Left ventricle myocardium superior (tissue), 1 donor: Measurements from ENCODE around the gene KMT2E. TPM values are rescaled to one million over a fixed set of nuclear protein-coding genes. Genes with fewer than 3 reads are reported as not detected.

ENCODE experiments used
- ATAC-seq: fragments of 200-7000 bp; cut with Tn5 transposase; one replicate; pipeline ENCODE4 v1.9.1; 2020; ENCODE audit warnings: mild to moderate bottlenecking, moderate library complexity
- DNase-seq: peaks from one replicate; pipeline ENCODE4 v3.0.0-alpha.2; 2020
- intact Hi-C: fragments of 100-400 bp; cut with micrococcal nuclease; formaldehyde crosslinking; loops from one replicate; pipeline ENCODE4 v1.11.0; 2022
- total RNA-seq: library from RNA; stranded (reverse); fragmentation: NEBNext Ultra II Directional; extraction: Animal tissue kit (Norgen Biotek cat#: 25700); gene quantifications from one replicate; pipeline ENCODE4 v1.2.1, GENCODE V29; 2021
- donor health status: DM: no; HTN: yes; CAD: no; lungs with severe emphysema.

Gene KMT2E
- total RNA-seq, 1 donor from 2014 or later: 35.9 TPM

GRCh38 chr7:105102557-105103352 lies 88.8 kb downstream of the KMT2E start:
- no peak for DNase-seq
- intact Hi-C loops: no loop called here
- ATAC-seq: no peak

GRCh38 chr7:105105579-105105978 lies 91.6 kb downstream of the KMT2E start:
- intact Hi-C loops: no loop called here
- ATAC-seq (no peak), DNase-seq (no peak)

GRCh38 chr7:105106473-105106872 lies 92.5 kb downstream of the KMT2E start:
- no peak for ATAC-seq
- no peak for DNase-seq
- intact Hi-C loops: no loop called here

GRCh38 chr7:105107458-105107857 lies 93.5 kb downstream of the KMT2E start:
- intact Hi-C loops: no loop called here
- ATAC-seq: no peak
- no peak for DNase-seq

GRCh38 chr7:105112440-105113418 lies 98.7 kb downstream of the KMT2E start:
- ATAC-seq: peak; percentile 47
- intact Hi-C loops: no loop called here

GRCh38 chr7:105118612-105119600 lies 104.9 kb downstream of the KMT2E start:
- no peak for ATAC-seq
- intact Hi-C loops: no loop called here

More at GRCh38 chr7:105112440-105113418, 98.7 kb downstream of the KMT2E start:
- no peak for DNase-seq

GRCh38 chr7:105122619-105123018 lies 108.6 kb downstream of the KMT2E start:
- ATAC-seq (no peak), DNase-seq (no peak)
- intact Hi-C loops: no loop called here

More at GRCh38 chr7:105118612-105119600, 104.9 kb downstream of the KMT2E start:
- no peak for DNase-seq

- ATAC-seq (no peak), DNase-seq (no peak)
- intact Hi-C loops: no loop called here
Measured at GRCh38 chr7:105125745-105126144, 111.7 kb downstream of the KMT2E start.

- peak; percentile 36 for ATAC-seq
- intact Hi-C loops: no loop called here
Measured at GRCh38 chr7:105126436-105126975, 112.5 kb downstream of the KMT2E start.

GRCh38 chr7:105127179-105127578 lies 113.2 kb downstream of the KMT2E start:
- peak; percentile 69 for ATAC-seq
- intact Hi-C loops: no loop called here

More at GRCh38 chr7:105126436-105126975, 112.5 kb downstream of the KMT2E start:
- no peak for DNase-seq

GRCh38 chr7:105130048-105130447 lies 116.0 kb downstream of the KMT2E start:
- intact Hi-C loops: no loop called here
- DNase-seq: no peak
- peak; percentile 77 for ATAC-seq

More at GRCh38 chr7:105127179-105127578, 113.2 kb downstream of the KMT2E start:
- no peak for DNase-seq

GRCh38 chr7:105130580-105130979 lies 116.6 kb downstream of the KMT2E start:
- intact Hi-C loops: no loop called here
- no peak for ATAC-seq
- DNase-seq: no peak

- ATAC-seq: no peak
- no peak for DNase-seq
- intact Hi-C loops: no loop called here
Measured at GRCh38 chr7:105131033-105131656, 117.1 kb downstream of the KMT2E start.

- intact Hi-C loops: no loop called here
- no peak for DNase-seq
- ATAC-seq: no peak
Measured at GRCh38 chr7:105131890-105132289, 117.9 kb downstream of the KMT2E start.

GRCh38 chr7:105132335-105132734 lies 118.3 kb downstream of the KMT2E start:
- DNase-seq (no peak), ATAC-seq (no peak)
- intact Hi-C loops: no loop called here

- intact Hi-C loops: no loop called here
- DNase-seq (no peak), ATAC-seq (no peak)
Measured at GRCh38 chr7:105132835-105133234, 118.8 kb downstream of the KMT2E start.

- ATAC-seq (no peak), DNase-seq (no peak)
- intact Hi-C loops: no loop called here
Measured at GRCh38 chr7:105133358-105133757, 119.4 kb downstream of the KMT2E start.
